HL-60/S4 treated with phorbol 12-myristate 13-acetate at 8.2 ng/mL for 4 days and 3 days (cell line): ENCODE measurements around the gene PPP1R36.
"Not testable (repeated sequence)": the region's sequence is repeated elsewhere in the genome, so short reads cannot be mapped to it uniquely, and the experiment has no call there.

Source experiments
- in situ Hi-C: fragments of 300-500 bp; cut with MboI; formaldehyde crosslinking; loops from 2 replicates; pipeline ENCODE4 v1.15.0; 2022; ENCODE audit warnings: low sequenced_read_pairs

Gene PPP1R36

GRCh38 chr14:64562436-64562835 lies 12.7 kb downstream of the PPP1R36 start:
- in situ Hi-C loops: no loop called here

GRCh38 chr14:64563696-64564095 lies 13.9 kb downstream of the PPP1R36 start:
- in situ Hi-C loops: no loop called here

- in situ Hi-C loops: no loop called here
Observed at GRCh38 chr14:64566651-64567122, 16.9 kb downstream of the PPP1R36 start.

- in situ Hi-C loops: no loop called here
Observed at GRCh38 chr14:64569138-64569631, 19.4 kb downstream of the PPP1R36 start.

- in situ Hi-C loops: not testable (repeated sequence)
Observed at GRCh38 chr14:64569646-64570045, 19.9 kb downstream of the PPP1R36 start.

GRCh38 chr14:64572386-64573104 lies 22.8 kb downstream of the PPP1R36 start:
- in situ Hi-C loops: no loop called here

GRCh38 chr14:64573109-64573508 lies 23.3 kb downstream of the PPP1R36 start:
- in situ Hi-C loops: no loop called here

GRCh38 chr14:64574371-64575107 lies 24.8 kb downstream of the PPP1R36 start:
- in situ Hi-C loops: no loop called here

GRCh38 chr14:64577211-64577610 lies 27.4 kb downstream of the PPP1R36 start:
- in situ Hi-C loops: no loop called here

- in situ Hi-C loops: no loop called here
Observed at GRCh38 chr14:64580467-64580866, 30.7 kb downstream of the PPP1R36 start.

- in situ Hi-C loops: no loop called here
Observed at GRCh38 chr14:64581363-64581762, 31.6 kb downstream of the PPP1R36 start.

GRCh38 chr14:64581817-64582216 lies 32.1 kb downstream of the PPP1R36 start:
- in situ Hi-C loops: no loop called here

- in situ Hi-C loops: no loop called here
Observed at GRCh38 chr14:64584190-64584589, 34.4 kb downstream of the PPP1R36 start.

GRCh38 chr14:64591809-64592208 lies 42.0 kb downstream of the PPP1R36 start:
- in situ Hi-C loops: no loop called here

- in situ Hi-C loops: no loop called here
Observed at GRCh38 chr14:64594438-64594837, 44.7 kb downstream of the PPP1R36 start.

GRCh38 chr14:64598404-64598803 lies 48.6 kb downstream of the PPP1R36 start:
- in situ Hi-C loops: no loop called here

GRCh38 chr14:64601571-64601970 lies 51.8 kb downstream of the PPP1R36 start:
- in situ Hi-C loops: no loop called here

- in situ Hi-C loops: no loop called here
Observed at GRCh38 chr14:64602826-64603225, 53.1 kb downstream of the PPP1R36 start.

GRCh38 chr14:64604001-64604400 lies 54.2 kb downstream of the PPP1R36 start:
- in situ Hi-C loops: no loop called here

- in situ Hi-C loops: no loop called here
Observed at GRCh38 chr14:64604881-64605280, 55.1 kb downstream of the PPP1R36 start.

GRCh38 chr14:64605926-64606685 lies 56.3 kb downstream of the PPP1R36 start:
- in situ Hi-C loops: no loop called here
